Activated CD8-positive, alpha-beta T cell treated with anti-CD3 and anti-CD28 coated beads, Interleukin-2, amount 10 ng/mL, durations not matched to agents 7 days and 5 days (primary cell): ENCODE data around the gene MYO15B. TPM values are rescaled to one million over a fixed set of nuclear protein-coding genes. Genes with fewer than 3 reads are reported as not detected.

Source experiments
- ATAC-seq: fragments of 150-1000 bp; cut with Tn5 transposase; one replicate; pipeline ENCODE4 v1.10.0; 2021; ENCODE audit warnings: moderate library complexity
- CTCF ChIA-PET: fragments of 350-600 bp; sonication (Branson Sonifier 250); formaldehyde crosslinking; loops from one replicate; lab custom pipeline; 2021; ENCODE audit warnings: antibody characterized with exemption; lab: Charles Lee
- POLR2A ChIA-PET: fragments of 350-600 bp; sonication (Branson Sonifier 250); formaldehyde crosslinking; loops from one replicate; lab custom pipeline; 2021; ENCODE audit warnings: antibody characterized with exemption; lab: Charles Lee
- DNase-seq: peaks from one replicate; pipeline ENCODE4 v3.0.0-alpha.2; 2020
- H3K27ac Mint-ChIP-seq: one replicate; pipeline ENCODE4 v1.8.0; 2021; ENCODE audit warnings: mild to moderate bottlenecking, mixed read lengths
- H3K27me3 Mint-ChIP-seq: one replicate; pipeline ENCODE4 v1.8.0; 2021; ENCODE audit warnings: low read depth, mixed read lengths
- H3K36me3 Mint-ChIP-seq: one replicate; pipeline ENCODE4 v1.8.0; 2021; ENCODE audit warnings: low read depth, mixed read lengths
- H3K4me1 Mint-ChIP-seq: one replicate; pipeline ENCODE4 v1.8.0; 2021; ENCODE audit warnings: low read depth, mixed read lengths
- H3K4me3 Mint-ChIP-seq: one replicate; pipeline ENCODE4 v1.8.0; 2021; ENCODE audit warnings: mild to moderate bottlenecking, mixed read lengths
- H3K9me3 Mint-ChIP-seq: one replicate; pipeline ENCODE4 v1.8.0; 2022; ENCODE audit warnings: mixed read lengths; ENCODE audit not compliant: insufficient read depth
- total RNA-seq, 2 experiments: library from RNA; stranded (reverse); gene quantifications; one replicate each; pipeline ENCODE4 v1.2.3, GENCODE V29; 2021

Gene MYO15B
- total RNA-seq, 2 experiments from 2014 or later: 26.9 to 27.8 TPM

DNA sequence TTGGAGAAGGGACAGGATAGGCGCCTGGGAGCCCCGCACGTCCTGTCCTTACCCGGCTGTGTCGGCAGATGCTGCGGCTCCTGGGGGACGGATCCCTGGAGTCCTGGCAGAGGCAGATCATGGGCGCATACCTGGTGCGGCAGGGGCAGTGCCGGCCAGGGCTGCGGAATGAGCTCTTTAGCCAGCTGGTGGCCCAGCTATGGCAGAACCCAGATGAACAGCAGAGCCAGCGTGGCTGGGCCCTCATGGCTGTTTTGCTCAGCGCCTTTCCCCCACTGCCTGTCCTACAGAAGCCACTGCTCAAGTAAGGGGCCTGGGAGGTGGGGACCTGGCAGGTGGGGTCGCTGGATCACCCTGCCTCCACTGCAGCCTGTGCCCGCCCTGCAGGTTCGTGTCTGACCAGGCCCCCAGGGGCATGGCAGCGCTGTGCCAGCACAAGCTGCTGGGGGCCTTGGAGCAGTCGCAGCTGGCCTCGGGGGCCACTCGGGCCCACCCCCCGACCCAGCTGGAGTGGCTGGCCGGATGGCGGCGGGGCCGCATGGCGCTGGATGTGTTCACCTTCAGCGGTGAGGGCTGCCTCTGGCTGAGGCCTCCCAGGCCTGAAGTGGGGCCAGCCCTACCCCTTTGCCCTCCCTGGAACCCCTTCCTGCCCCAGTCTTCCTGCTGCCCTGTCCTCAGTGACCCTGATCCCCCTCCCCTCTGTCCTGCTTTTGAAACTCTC is 25.5 kb downstream of the MYO15B start:
- Mint-ChIP-seq H3K36me3 (no peaks in the 10 kb centered on the region), H3K9me3 (no peaks in the 10 kb centered on the region), H3K27ac (no peak overlapping the region), H3K4me3 (no peak overlapping the region), H3K4me1 (no peaks in the 10 kb centered on the region), H3K27me3 (no peaks in the 10 kb centered on the region)
- ATAC-seq (no peak), DNase-seq (no peak)
- POLR2A ChIA-PET: interaction anchor here (0.8 kb wide), 1 partner anchor 54 kb away, joined by 3 read pairs; the partner anchor contains the start of genes RECQL5 and SAP30BP
- CTCF ChIA-PET: interaction anchor here (2.3 to 4.6 kb wide), 2 partner anchors 11 to 20 kb away, joined by 6 to 21 read pairs; partner anchors contain the start of gene SMIM5

- Mint-ChIP-seq H3K4me3 (no peak overlapping the region), H3K27ac (no peak overlapping the region), H3K9me3 (no peaks in the 10 kb centered on the region), H3K4me1 (no peaks in the 10 kb centered on the region), H3K27me3 (no peaks in the 10 kb centered on the region), H3K36me3 (no peaks in the 10 kb centered on the region)
- ChIA-PET CTCF (interaction anchor here (4.6 kb wide), 1 partner anchor 12 kb away, joined by 21 read pairs; no protein-coding TSS in a partner anchor), POLR2A (no interaction called here)
- DNase-seq: no peak
- no peak for ATAC-seq
Measured at GRCh38 chr17:75614006-75614405, 26.4 kb downstream of the MYO15B start.

DNA sequence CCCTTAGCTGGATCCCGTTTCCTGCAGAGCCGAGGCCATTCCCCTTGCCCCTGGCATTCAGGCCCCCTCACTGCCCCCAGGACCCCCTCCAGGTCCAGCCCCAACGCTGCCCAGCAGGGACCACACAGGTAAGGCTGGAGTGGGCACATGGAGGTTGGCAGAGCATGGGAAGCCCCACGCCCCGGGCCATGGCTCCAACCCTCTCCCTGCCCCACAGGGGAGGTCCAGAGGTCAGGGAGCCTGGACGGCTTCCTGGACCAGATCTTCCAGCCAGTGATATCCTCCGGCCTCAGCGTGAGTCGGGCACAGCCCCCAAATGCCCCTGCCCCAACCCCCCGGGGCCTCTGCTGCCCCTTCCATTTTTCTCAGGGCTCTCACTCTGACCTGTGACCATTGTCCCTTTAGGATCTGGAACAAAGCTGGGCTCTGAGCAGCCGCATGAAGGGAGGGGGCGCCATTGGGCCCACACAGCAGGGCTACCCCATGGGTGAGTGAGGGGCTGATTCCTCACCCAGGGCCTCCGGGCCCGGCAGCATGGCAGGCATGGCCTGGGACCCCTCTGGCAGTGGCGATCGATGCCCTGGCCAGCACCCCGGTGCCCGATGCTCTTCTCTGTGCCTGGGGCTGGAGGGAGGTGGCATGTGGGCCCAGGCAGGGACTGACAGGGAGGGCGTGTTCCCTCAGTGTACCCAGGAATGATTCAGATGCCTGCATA is 27.1 kb downstream of the MYO15B start:
- no peak for DNase-seq
- Mint-ChIP-seq H3K4me3 (no peak overlapping the region), H3K9me3 (no peaks in the 10 kb centered on the region), H3K4me1 (no peaks in the 10 kb centered on the region), H3K27ac (no peak overlapping the region), H3K36me3 (no peaks in the 10 kb centered on the region), H3K27me3 (no peaks in the 10 kb centered on the region)
- ATAC-seq: no peak
- ChIA-PET CTCF (interaction anchor here (0.6 to 4.6 kb wide), 2 partner anchors 13 to 19 kb away, joined by 3 to 21 read pairs; partner anchors contain the start of gene SMIM5), POLR2A (no interaction called here)

DNA sequence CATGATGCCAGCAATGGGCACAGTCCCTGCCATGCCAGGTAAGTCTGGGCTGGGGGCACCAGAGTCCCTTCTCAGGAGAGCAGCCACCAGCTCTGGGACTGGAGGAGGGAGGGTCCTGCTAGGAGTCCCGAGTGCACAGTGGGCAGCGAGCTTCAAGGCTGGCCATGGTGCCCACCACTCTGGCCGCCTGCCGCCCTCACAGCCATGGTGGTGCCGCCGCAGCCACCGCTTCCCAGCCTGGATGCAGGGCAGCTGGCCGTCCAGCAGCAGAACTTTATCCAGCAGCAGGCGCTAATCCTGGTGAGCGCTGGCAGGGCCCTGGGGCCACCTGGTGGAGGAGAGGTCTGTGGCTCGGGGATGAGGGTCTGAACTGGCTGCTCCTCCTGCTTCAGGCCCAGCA is 27.7 kb downstream of the MYO15B start:
- no peak overlapping the region for H3K4me3 Mint-ChIP-seq
- no peaks in the 10 kb centered on the region for H3K9me3 Mint-ChIP-seq
- ATAC-seq: no peak
- H3K27ac Mint-ChIP-seq: no peak overlapping the region
- no peaks in the 10 kb centered on the region for H3K4me1 Mint-ChIP-seq
- H3K27me3 Mint-ChIP-seq: no peaks in the 10 kb centered on the region
- DNase-seq: no peak
- H3K36me3 Mint-ChIP-seq: no peaks in the 10 kb centered on the region
- ChIA-PET CTCF (interaction anchor here (0.6 kb wide), 1 partner anchor 18 kb away, joined by 3 read pairs; the partner anchor contains the start of gene SMIM5), POLR2A (no interaction called here)

DNA sequence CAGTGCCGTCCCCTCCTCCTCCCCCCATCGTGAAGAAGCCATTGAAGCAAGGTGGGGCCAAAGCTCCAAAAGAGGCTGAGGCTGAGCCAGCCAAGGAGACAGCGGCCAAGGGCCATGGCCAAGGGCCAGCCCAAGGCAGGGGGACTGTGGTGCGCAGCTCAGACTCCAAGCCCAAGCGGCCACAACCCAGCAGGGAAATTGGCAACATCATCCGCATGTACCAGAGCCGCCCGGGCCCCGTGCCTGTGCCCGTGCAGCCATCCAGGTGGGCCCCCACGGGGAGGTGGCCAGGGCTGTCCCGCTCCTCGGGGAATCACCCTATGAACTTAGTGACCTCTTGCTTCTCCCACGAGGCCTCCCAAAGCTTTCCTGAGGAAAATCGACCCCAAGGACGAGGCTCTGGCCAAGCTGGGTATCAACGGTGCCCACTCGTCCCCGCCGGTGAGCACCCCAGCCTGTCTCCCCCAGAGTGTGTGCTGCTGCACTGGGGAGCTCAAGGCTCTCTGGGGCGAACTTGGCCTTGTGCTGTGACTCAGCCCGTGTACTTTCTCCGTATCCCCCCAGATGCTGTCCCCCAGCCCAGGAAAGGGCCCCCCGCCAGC is 29.0 kb downstream of the MYO15B start:
- CTCF ChIA-PET: interaction anchor here (1.3 to 2.3 kb wide), 4 partner anchors 16 to 137 kb away, joined by 3 to 17 read pairs (median 4); partner anchors contain the start of gene SMIM5
- Mint-ChIP-seq H3K4me3 (no peak overlapping the region), H3K27me3 (no peaks in the 10 kb centered on the region), H3K4me1 (no peaks in the 10 kb centered on the region), H3K27ac (no peak overlapping the region), H3K36me3 (no peaks in the 10 kb centered on the region), H3K9me3 (no peaks in the 10 kb centered on the region)
- ATAC-seq (no peak), DNase-seq (no peak)
- POLR2A ChIA-PET: no interaction called here

- no peak overlapping the region for H3K4me3 Mint-ChIP-seq
- H3K9me3 Mint-ChIP-seq: no peaks in the 10 kb centered on the region
- POLR2A ChIA-PET: no interaction called here
- no peak for ATAC-seq
- no peaks in the 10 kb centered on the region for H3K27me3 Mint-ChIP-seq
- H3K4me1 Mint-ChIP-seq: no peaks in the 10 kb centered on the region
- no peaks in the 10 kb centered on the region for H3K36me3 Mint-ChIP-seq
- no peak for DNase-seq
- H3K27ac Mint-ChIP-seq: no peak overlapping the region
- CTCF ChIA-PET: interaction anchor here (1.3 to 2.3 kb wide), 4 partner anchors 16 to 136 kb away, joined by 3 to 17 read pairs (median 4); partner anchors contain the start of gene SMIM5
Measured at GRCh38 chr17:75617218-75617617, 29.6 kb downstream of the MYO15B start.

DNA sequence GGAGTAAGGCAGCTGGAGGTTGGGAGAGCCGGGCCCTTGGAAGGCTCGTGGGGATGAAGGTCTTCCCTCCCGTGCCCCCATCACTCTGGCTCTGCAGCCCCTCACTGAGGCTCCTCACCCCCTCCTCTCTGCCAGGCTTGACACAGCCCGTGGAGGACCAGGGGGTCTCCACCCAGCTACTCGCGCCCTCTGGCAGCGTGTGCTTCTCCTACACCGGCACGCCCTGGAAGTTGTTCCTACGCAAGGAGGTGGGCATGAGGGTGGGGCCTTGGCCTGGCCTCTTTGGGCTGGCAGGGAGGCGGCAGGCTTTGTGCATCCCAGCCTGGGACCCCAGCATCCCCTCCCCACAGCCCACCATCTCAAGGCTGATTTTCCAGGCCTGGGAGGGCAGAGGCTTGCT is 30.1 kb downstream of the MYO15B start:
- Mint-ChIP-seq H3K36me3 (no peaks in the 10 kb centered on the region), H3K4me3 (no peak overlapping the region), H3K4me1 (no peaks in the 10 kb centered on the region), H3K27ac (no peak overlapping the region), H3K27me3 (no peaks in the 10 kb centered on the region), H3K9me3 (no peaks in the 10 kb centered on the region)
- ChIA-PET POLR2A (no interaction called here), CTCF (interaction anchor here (1.6 to 2.3 kb wide), 3 partner anchors 16 to 133 kb away, joined by 3 to 17 read pairs (median 5); partner anchors contain the start of gene SMIM5)
- DNase-seq (no peak), ATAC-seq (no peak)

GRCh38 chr17:75619506-75620431 is 32.2 kb downstream of the MYO15B start:
- Mint-ChIP-seq H3K4me1 (no peaks in the 10 kb centered on the region), H3K27me3 (no peaks in the 10 kb centered on the region), H3K27ac (no peak overlapping the region), H3K9me3 (no peaks in the 10 kb centered on the region), H3K4me3 (no peak overlapping the region), H3K36me3 (no peaks in the 10 kb centered on the region)
- POLR2A ChIA-PET: interaction anchor here (1.3 kb wide), 1 partner anchor 47 kb away, joined by 3 read pairs; the partner anchor contains the start of genes RECQL5 and SAP30BP
- DNase-seq (peak; percentile 47), ATAC-seq (peak; percentile 41)
- CTCF ChIA-PET: interaction anchor here (0.5 to 3.2 kb wide), 11 partner anchors 14 to 761 kb away, joined by 3 to 23 read pairs (median 3); partner anchors contain the start of genes RECQL5, SAP30BP and SMIM5

- Mint-ChIP-seq H3K9me3 (no peaks in the 10 kb centered on the region), H3K27me3 (no peaks in the 10 kb centered on the region), H3K4me1 (no peaks in the 10 kb centered on the region), H3K36me3 (no peaks in the 10 kb centered on the region), H3K4me3 (no peak overlapping the region), H3K27ac (no peak overlapping the region)
- POLR2A ChIA-PET: no interaction called here
- ATAC-seq (no peak), DNase-seq (no peak)
- CTCF ChIA-PET: interaction anchor here (0.9 to 3.2 kb wide), 5 partner anchors 12 to 132 kb away, joined by 3 to 23 read pairs (median 4); partner anchors contain the start of gene SMIM5
Measured at GRCh38 chr17:75621489-75621888, 33.9 kb downstream of the MYO15B start.

- H3K9me3 Mint-ChIP-seq: no peaks in the 10 kb centered on the region
- H3K36me3 Mint-ChIP-seq: no peaks in the 10 kb centered on the region
- H3K27ac Mint-ChIP-seq: no peak overlapping the region
- POLR2A ChIA-PET: no interaction called here
- no peak for DNase-seq
- CTCF ChIA-PET: interaction anchor here (1.2 to 3.2 kb wide), 4 partner anchors 11 to 131 kb away, joined by 4 to 23 read pairs (median 9); partner anchors contain the start of gene SMIM5
- no peak for ATAC-seq
- no peaks in the 10 kb centered on the region for H3K4me1 Mint-ChIP-seq
- no peak overlapping the region for H3K4me3 Mint-ChIP-seq
- no peaks in the 10 kb centered on the region for H3K27me3 Mint-ChIP-seq
Measured at GRCh38 chr17:75622076-75622475, 34.5 kb downstream of the MYO15B start.
